Embryonic facial prominence (tissue), 1 donor: ENCODE measurements around the gene MAGEB16.

Experiments used
- DNase-seq: peaks from one replicate; pipeline ENCODE4 v3.0.0-alpha.2; 2016; ENCODE audit errors: extremely low spot score

Gene MAGEB16

DNA sequence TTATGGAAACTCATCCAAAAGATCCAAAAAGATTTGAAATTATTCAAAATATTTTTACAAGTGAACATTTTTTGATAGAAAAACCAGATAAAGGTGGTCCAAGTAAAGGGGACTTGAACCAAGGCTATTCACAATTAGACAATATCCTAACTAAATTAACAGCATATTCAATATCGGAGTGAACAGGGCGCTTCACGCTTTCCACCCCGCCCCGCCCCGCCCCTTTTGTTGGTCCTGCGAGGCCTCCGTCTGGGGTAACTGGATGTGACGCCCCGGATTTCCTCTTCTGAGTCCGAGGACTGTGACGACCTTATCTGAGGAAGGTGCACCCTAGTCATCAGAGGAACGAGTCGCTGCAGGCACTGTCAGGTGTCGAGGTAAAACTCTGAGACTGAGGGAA lies at the start of gene MAGEB16:
MAGEB16 (plus strand) TSS at position 301 of the 400 bp plus-strand sequence. CDS start 3,855 bp downstream, outside the sequence.
- no peak for DNase-seq

GRCh38 chrX:35773958-35774564 lies 24.1 kb upstream of the MAGEB16 start:
- no peak for DNase-seq

GRCh38 chrX:35785075-35785474 lies 13.1 kb upstream of the MAGEB16 start:
- no peak for DNase-seq

- no peak for DNase-seq
These were observed 11.9 kb upstream of the MAGEB16 start for GRCh38 chrX:35786271-35786670.

GRCh38 chrX:35787867-35788266 lies 10.3 kb upstream of the MAGEB16 start:
- DNase-seq = no peak

DNA sequence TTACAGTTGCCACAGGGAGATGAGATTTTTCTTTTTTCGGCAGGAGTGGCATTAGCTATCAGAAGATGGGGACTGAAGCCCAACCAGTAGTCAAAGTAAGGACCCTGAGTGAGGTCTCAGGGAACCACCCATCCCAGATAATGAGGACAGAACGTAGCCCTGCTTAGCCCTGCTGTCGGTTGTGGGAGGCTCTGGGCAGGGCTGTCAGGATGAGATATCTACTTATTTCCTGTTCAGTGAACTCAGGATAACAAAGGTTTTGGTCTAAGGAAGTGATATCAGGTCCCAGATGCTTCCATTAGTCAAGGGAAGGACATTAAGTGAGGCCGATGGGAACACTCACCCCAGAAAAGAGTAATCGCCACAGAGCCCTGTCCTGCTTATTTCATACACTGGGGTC lies 2.3 kb downstream of the MAGEB16 start:
- no peak for DNase-seq

DNA sequence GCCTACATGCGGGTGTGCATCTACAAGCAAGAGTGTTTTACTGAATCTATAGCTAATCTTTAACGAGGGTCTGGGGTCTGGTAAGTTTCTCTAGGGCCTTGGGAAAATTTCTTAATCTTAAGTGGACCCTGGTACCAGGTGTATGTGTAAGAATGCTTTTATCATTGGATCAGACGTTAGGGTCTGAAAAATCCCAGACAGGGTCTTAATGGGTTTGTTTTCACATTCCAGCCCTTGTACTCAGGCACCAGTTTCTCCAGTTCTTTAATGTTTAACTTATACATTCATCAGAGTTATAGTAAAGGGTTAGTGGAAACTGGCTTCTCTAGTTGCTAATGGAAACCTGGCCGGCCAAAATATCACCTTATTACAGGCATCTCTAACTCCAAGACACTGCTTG lies 11.6 kb downstream of the MAGEB16 start:
- DNase-seq = no peak

GRCh38 chrX:35819241-35819640 lies 21.1 kb downstream of the MAGEB16 start:
- no peak for DNase-seq

- DNase-seq = no peak
These were observed 28.4 kb downstream of the MAGEB16 start for GRCh38 chrX:35826503-35826902.

GRCh38 chrX:35829501-35829900 lies 31.4 kb downstream of the MAGEB16 start:
- no peak for DNase-seq

- DNase-seq = no peak
These were observed 43.7 kb downstream of the MAGEB16 start for GRCh38 chrX:35841872-35842271.

DNA sequence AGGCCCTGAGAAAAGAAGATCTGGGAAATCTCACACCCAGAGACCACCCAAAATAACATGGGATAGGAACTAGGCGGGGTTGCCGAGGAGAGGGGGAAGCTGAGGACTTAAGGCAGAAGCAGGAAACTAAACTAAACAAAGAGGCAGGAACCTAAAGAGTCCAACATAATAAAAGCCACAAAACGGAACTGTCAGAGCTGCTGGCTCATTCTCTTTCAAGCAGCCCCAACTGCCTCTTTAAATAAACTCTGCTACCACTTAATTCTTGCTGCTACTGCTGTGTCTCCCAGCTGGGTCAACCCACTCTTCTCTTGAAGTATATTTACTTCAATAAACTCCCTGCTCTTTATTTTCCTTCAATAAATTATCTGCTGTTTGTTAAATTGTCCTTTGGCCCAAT lies 44.5 kb downstream of the MAGEB16 start:
- DNase-seq = no peak

GRCh38 chrX:35847736-35848135 lies 49.6 kb downstream of the MAGEB16 start:
- DNase-seq = no peak
